Measurements from ENCODE around the gene ZNF862.

ZNF862 gene

DNA sequence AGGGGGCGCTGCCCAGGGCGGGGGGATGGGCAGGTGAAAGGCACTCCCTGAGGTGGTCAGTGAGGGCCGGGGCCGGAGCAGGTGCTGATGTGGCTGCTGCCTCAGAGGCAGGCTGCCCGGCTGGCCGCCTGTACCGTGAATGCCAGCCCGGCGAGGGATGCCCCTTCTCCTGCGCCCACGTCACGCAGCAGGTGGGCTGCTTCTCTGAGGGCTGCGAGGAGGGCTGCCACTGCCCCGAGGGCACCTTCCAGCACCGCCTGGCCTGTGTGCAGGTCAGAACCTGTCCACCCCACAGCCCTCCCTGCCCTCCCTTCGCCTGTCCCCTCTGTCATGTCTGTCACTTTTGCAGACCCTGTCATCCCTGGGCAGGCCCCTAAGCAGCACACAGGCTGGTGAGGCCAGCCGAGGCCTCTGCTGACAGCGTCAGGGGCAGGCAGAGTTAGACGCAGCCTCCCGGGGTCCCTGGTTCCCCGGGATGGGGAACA is 21.9 kb upstream of the ZNF862 start:
- no peaks in the 10 kb centered on the region for H3K4me1 Mint-ChIP-seq
- no peak overlapping the region for H3K4me3 Mint-ChIP-seq
- no peaks in the 10 kb centered on the region for H3K36me3 Mint-ChIP-seq
- H3K27me3 Mint-ChIP-seq, result peaks cover 4% of the 10 kb centered on the region
- ATAC-seq (ENCODE audit: low read depth) (no peak), DNase-seq (ENCODE audit: low spot score in 2 of 2) (no peak)
- H3K27ac Mint-ChIP-seq, result no peak overlapping the region
- H3K9me3 Mint-ChIP-seq, result no peaks in the 10 kb centered on the region

DNA sequence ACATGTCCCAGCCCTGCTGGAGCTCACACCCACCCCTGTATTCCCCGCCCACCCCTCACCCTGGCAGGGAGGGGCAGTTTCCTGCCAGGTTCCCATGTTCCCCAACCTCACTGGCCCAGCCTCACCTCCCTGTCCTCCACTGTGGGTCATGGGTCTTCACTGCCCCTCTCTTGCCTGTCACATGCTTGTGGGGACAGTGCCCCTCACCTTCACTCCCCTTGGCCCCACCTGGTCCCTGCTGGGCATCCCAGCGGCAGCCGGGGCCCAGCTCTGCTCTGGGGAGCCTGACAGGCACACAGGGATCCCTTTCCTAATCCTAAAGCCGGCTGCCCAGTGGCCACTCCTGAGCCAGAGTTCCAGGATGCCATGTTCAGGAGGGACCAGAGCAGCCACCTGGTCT is 21.4 kb upstream of the ZNF862 start:
- no peaks in the 10 kb centered on the region for H3K4me1 Mint-ChIP-seq
- ATAC-seq (ENCODE audit: low read depth) (no peak), DNase-seq (ENCODE audit: low spot score in 2 of 2) (no peak)
- H3K9me3 Mint-ChIP-seq, result no peaks in the 10 kb centered on the region
- H3K36me3 Mint-ChIP-seq, result no peaks in the 10 kb centered on the region
- H3K4me3 Mint-ChIP-seq, result no peak overlapping the region
- H3K27me3 Mint-ChIP-seq, result peaks cover 4% of the 10 kb centered on the region
- no peak overlapping the region for H3K27ac Mint-ChIP-seq

- Mint-ChIP-seq H3K9me3 (no peaks in the 10 kb centered on the region), H3K4me1 (no peaks in the 10 kb centered on the region), H3K4me3 (no peak overlapping the region), H3K27ac (no peak overlapping the region), H3K36me3 (no peaks in the 10 kb centered on the region), H3K27me3 (peaks cover 6% of the 10 kb centered on the region)
- DNase-seq (ENCODE audit: low spot score in 2 of 2) (no peak), ATAC-seq (ENCODE audit: low read depth) (no peak)
Measured at GRCh38 chr7:149817301-149817771, 20.8 kb upstream of the ZNF862 start.

DNA sequence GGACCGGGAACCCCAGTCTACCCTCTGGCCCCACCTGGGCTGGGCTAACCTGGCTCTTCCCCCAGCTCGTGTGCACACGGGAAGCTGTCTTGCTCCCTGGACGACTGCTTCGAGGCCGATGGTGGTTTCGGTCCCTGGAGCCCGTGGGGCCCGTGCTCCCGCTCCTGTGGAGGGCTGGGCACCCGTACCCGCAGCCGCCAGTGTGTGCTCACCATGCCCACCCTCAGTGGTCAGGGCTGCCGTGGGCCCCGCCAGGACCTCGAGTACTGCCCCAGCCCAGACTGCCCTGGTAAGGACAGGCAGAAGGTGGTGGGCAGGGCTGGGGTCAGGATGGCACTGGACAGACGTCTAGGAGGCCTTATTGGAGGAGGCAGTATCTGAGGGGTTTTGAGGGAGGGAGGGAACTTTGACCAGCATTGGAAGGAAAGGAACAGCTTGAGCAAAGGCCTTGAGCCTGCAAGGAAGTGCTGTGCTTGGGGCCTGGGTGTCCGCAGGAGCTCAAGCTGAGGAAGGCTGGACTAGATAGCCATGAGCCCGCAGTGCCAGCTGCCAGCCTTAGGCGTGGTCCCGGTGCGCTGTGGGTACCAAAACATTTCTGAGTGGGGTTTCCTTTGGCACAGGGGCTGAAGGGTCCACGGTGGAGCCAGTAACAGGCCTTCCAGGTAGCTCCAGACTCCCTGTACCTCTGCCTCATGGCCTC is 20.2 kb upstream of the ZNF862 start:
- no peak for ATAC-seq (ENCODE audit: low read depth)
- H3K36me3 Mint-ChIP-seq, result no peaks in the 10 kb centered on the region
- no peak for DNase-seq (ENCODE audit: low spot score in 2 of 2)
- H3K9me3 Mint-ChIP-seq, result no peaks in the 10 kb centered on the region
- no peak overlapping the region for H3K4me3 Mint-ChIP-seq
- H3K4me1 Mint-ChIP-seq, result peaks cover 4% of the 10 kb centered on the region
- peaks cover 10% of the 10 kb centered on the region for H3K27me3 Mint-ChIP-seq
- H3K27ac Mint-ChIP-seq, result no peak overlapping the region

GRCh38 chr7:149818536-149818840 is 19.7 kb upstream of the ZNF862 start:
- peaks cover 5% of the 10 kb centered on the region for H3K4me1 Mint-ChIP-seq
- H3K9me3 Mint-ChIP-seq, result no peaks in the 10 kb centered on the region
- ATAC-seq (ENCODE audit: low read depth) (no peak), DNase-seq (ENCODE audit: low spot score in 2 of 2) (no peak)
- H3K27me3 Mint-ChIP-seq, result peaks cover 14% of the 10 kb centered on the region
- no peaks in the 10 kb centered on the region for H3K36me3 Mint-ChIP-seq
- H3K27ac Mint-ChIP-seq, result no peak overlapping the region
- H3K4me3 Mint-ChIP-seq, result no peak overlapping the region

DNA sequence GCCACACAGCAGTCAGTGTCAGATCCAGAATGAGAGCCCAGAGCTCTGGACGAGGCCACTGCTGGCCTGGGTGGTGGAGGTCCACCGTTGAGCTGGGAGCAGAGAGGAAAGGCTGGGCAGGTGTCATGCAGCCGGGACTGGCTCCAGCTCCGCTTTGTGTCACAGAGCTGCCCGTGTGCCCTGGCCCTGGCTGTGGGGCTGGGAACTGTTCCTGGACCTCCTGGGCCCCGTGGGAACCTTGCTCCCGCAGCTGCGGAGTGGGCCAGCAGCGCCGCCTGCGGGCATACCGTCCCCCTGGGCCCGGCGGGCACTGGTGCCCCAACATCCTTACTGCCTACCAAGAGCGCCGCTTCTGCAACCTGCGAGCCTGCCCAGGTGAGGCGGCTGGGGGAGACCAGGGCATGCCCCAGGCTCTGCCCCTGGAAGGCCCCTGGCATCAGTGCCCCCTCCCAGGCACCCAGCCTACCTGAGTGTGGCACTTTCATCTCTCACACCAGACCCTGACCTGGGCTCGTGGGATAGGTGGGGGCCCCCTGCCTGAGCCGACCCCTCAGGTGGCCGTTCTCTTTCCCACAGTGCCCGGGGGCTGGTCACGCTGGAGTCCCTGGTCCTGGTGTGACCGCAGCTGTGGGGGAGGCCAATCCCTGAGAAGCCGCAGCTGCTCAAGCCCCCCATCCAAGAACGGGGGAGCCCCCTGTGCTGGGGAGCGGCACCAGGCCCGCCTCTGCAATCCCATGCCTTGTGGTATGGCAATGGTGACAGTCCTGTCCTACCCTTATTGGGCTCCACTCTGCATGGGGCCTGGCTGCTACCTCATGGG is 18.8 kb upstream of the ZNF862 start:
- Mint-ChIP-seq H3K27ac (no peak overlapping the region), H3K4me3 (no peak overlapping the region), H3K4me1 (peaks cover 5% of the 10 kb centered on the region), H3K9me3 (no peaks in the 10 kb centered on the region), H3K27me3 (peaks cover 16% of the 10 kb centered on the region), H3K36me3 (no peaks in the 10 kb centered on the region)
- no peak for ATAC-seq (ENCODE audit: low read depth)
- DNase-seq (ENCODE audit: low spot score in 2 of 2), result no peak

- H3K4me1 Mint-ChIP-seq, result peaks cover 5% of the 10 kb centered on the region
- H3K27ac Mint-ChIP-seq, result no peak overlapping the region
- DNase-seq (ENCODE audit: low spot score in 2 of 2) (no peak), ATAC-seq (ENCODE audit: low read depth) (no peak)
- no peak overlapping the region for H3K4me3 Mint-ChIP-seq
- H3K36me3 Mint-ChIP-seq, result no peaks in the 10 kb centered on the region
- no peaks in the 10 kb centered on the region for H3K9me3 Mint-ChIP-seq
- H3K27me3 Mint-ChIP-seq, result peaks cover 16% of the 10 kb centered on the region
Measured at GRCh38 chr7:149819961-149820340, 18.2 kb upstream of the ZNF862 start.

GRCh38 chr7:149820622-149821190 is 17.5 kb upstream of the ZNF862 start:
- ATAC-seq (ENCODE audit: low read depth) (no peak), DNase-seq (ENCODE audit: low spot score in 2 of 2) (no peak)
- H3K27ac Mint-ChIP-seq, result no peak overlapping the region
- H3K4me3 Mint-ChIP-seq, result no peak overlapping the region
- no peaks in the 10 kb centered on the region for H3K36me3 Mint-ChIP-seq
- peaks cover 5% of the 10 kb centered on the region for H3K4me1 Mint-ChIP-seq
- H3K9me3 Mint-ChIP-seq, result no peaks in the 10 kb centered on the region
- peaks cover 16% of the 10 kb centered on the region for H3K27me3 Mint-ChIP-seq

DNA sequence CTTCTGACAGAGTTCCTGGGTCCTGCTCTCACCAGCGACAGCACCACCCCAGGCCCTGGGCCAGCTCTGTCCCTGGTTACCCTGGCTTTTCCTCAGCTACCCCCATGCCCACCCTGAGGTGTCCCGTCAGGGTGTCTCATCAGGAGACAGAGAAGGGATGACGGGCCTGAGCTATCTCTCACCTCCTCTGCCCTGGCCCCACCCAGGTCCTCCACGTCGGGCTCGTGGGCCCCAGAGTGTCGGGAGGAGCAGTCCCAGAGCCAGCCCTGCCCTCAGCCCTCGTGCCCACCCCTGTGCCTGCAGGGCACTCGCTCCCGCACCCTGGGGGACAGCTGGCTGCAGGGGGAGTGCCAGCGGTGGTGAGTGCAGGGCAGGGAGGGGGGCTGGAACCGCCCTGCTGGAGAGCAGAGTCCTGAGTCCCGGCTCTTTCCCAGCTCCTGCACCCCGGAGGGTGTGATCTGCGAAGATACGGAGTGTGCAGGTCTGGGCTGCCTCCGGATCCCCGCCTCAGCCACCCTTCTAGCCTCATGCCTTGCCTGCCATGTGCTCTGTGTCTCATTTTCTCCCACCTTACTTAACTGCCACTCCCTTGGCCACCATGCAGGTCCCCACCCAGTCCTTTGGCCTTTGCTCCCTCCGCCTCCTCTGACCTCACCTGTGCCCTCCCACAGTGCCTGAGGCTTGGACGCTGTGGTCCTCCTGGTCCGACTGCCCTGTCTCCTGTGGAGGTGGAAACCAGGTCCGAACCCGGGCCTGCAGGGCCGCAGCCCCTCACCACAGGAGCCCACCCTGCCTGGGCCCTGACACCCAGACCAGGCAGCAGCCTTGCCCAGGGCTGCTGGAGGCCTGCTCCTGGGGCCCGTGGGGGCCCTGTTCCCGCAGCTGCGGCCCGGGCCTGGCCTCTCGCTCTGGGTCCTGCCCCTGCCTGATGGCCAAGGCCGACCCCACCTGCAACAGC is 16.7 kb upstream of the ZNF862 start:
- no peak overlapping the region for H3K27ac Mint-ChIP-seq
- H3K4me3 Mint-ChIP-seq, result no peak overlapping the region
- peaks cover 5% of the 10 kb centered on the region for H3K4me1 Mint-ChIP-seq
- H3K9me3 Mint-ChIP-seq, result no peaks in the 10 kb centered on the region
- ATAC-seq (ENCODE audit: low read depth) (no peak), DNase-seq (ENCODE audit: low spot score in 2 of 2) (no peak)
- H3K27me3 Mint-ChIP-seq, result peaks cover 16% of the 10 kb centered on the region
- no peaks in the 10 kb centered on the region for H3K36me3 Mint-ChIP-seq

DNA sequence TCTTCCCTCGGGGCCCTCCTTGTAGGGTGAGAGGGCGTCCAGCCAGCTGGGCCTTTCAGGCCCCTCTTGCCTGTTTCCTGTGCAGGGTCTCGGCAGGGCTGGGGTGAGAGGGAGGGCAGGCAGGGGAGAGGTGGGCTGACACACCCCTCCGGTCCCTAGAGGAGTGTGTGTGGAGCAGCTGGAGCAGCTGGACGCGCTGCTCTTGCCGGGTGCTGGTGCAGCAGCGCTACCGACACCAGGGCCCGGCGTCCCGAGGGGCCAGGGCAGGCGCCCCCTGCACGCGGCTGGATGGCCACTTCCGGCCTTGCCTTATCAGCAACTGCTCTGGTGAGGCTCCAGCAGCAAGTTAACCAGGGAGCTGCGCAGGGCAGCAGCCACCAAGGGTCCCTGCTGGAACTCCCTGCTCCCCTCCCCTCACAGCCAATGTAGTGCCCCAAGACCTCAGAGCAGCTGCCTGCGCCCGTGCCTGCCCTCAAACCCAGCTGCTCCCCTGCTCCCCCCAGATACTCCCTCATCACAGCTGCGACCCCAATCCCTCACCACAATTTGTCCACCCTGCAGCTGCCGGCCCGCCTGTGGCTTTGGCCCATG is 15.7 kb upstream of the ZNF862 start:
- Mint-ChIP-seq H3K4me3 (no peak overlapping the region), H3K9me3 (no peaks in the 10 kb centered on the region), H3K27ac (no peak overlapping the region), H3K27me3 (peaks cover 14% of the 10 kb centered on the region), H3K4me1 (peaks cover 5% of the 10 kb centered on the region), H3K36me3 (no peaks in the 10 kb centered on the region)
- ATAC-seq (ENCODE audit: low read depth) (no peak), DNase-seq (ENCODE audit: low spot score in 2 of 2) (no peak)

DNA sequence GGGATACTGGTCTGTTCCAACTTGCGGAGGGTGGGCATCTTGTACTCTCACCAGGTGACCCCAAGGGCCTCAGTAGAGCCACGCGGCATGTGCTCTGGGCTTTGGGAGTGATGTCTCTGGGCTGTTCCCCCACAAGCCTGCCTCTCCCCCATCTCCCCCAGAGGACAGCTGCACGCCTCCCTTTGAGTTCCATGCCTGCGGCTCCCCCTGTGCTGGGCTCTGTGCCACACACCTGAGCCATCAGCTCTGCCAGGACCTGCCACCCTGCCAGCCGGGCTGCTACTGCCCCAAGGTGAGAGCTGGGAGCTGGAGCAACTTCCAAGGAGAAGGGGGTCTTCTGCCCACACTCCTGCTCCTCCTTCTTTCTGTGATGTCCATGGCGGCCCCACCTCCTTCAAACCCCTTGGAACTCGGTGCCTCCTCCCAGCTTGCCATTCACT is 15.0 kb upstream of the ZNF862 start:
- DNase-seq (ENCODE audit: low spot score in 2 of 2), result no peak
- Mint-ChIP-seq H3K9me3 (no peaks in the 10 kb centered on the region), H3K4me3 (no peak overlapping the region), H3K4me1 (peaks cover 5% of the 10 kb centered on the region), H3K36me3 (no peaks in the 10 kb centered on the region), H3K27ac (no peak overlapping the region), H3K27me3 (peaks cover 14% of the 10 kb centered on the region)
- ATAC-seq (ENCODE audit: low read depth), result no peak

GRCh38 chr7:149823631-149824199 is 14.5 kb upstream of the ZNF862 start:
- H3K4me1 Mint-ChIP-seq, result peaks cover 5% of the 10 kb centered on the region
- DNase-seq (ENCODE audit: low spot score in 2 of 2) (no peak), ATAC-seq (ENCODE audit: low read depth) (no peak)
- H3K36me3 Mint-ChIP-seq, result no peaks in the 10 kb centered on the region
- peaks cover 14% of the 10 kb centered on the region for H3K27me3 Mint-ChIP-seq
- no peak overlapping the region for H3K27ac Mint-ChIP-seq
- H3K4me3 Mint-ChIP-seq, result no peak overlapping the region
- no peaks in the 10 kb centered on the region for H3K9me3 Mint-ChIP-seq

DNA sequence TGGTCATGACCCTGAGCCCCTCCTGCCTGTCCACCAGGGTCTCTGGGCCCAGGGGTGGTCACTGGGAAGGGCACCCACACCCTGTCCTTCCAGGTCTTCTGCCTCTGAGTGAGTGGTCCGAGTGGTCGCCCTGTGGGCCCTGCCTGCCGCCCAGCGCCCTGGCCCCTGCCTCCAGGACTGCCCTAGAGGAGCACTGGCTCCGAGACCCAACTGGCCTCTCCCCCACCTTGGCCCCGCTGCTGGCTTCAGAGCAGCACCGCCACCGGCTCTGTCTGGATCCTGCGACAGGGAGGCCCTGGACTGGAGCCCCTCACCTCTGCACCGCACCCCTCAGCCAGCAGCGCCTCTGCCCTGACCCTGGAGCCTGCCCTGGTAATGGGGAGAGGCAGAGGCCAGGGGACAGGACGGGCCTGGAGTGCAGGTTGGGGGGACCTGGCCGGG is 13.9 kb upstream of the ZNF862 start:
- Mint-ChIP-seq H3K9me3 (no peaks in the 10 kb centered on the region), H3K27me3 (peaks cover 14% of the 10 kb centered on the region), H3K27ac (no peak overlapping the region), H3K36me3 (no peaks in the 10 kb centered on the region), H3K4me1 (peaks cover 5% of the 10 kb centered on the region), H3K4me3 (no peak overlapping the region)
- ATAC-seq (ENCODE audit: low read depth) (no peak), DNase-seq (ENCODE audit: low spot score in 2 of 2) (no peak)

All from memory B cell (primary cell).